Iris pigment epithelial cell (primary cell): ENCODE results near the gene APOBEC3C.
"Not testable (repeated sequence)": the region's sequence is repeated elsewhere in the genome, so short reads cannot be mapped to it uniquely, and the experiment has no call there.

Experiments
- DNase-seq: peaks from one replicate; pipeline ENCODE4 v3.0.0-alpha.2; 2011; ENCODE audit warnings: low read depth

The APOBEC3C gene

DNA sequence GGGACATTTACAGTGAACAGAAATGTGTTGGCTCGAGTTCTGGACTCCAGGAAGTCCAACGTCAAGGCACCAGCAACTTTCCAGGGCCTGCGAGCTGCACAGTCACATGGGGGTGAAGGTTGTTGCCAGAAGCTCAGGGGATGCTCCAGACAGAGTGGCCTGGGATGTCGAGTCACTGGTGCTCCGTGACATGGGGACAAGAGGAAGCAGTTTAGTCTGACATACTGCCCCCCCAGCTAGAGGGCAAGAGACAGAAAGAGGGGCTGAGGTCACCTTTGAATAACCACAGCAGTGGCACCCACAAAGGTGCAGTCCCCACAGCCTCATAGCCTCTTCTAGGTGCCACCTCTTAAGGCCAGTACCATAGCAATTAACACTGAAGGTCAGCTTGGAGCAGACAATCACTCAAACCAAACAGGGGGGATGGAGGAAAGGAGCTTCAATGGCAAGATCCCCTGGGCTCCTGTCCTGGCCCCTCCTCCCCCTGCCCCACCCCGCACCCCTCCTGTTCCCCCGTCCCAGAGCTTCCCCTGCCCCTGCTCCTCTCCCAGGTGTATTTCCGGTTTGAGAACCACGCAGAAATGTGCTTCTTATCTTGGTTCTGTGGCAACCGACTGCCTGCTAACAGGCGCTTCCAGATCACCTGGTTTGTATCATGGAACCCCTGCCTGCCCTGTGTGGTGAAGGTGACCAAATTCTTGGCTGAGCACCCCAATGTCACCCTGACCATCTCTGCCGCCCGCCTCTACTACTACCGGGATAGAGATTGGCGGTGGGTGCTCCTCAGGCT lies 10.7 kb downstream of the APOBEC3C start:
- no peak for DNase-seq

DNA sequence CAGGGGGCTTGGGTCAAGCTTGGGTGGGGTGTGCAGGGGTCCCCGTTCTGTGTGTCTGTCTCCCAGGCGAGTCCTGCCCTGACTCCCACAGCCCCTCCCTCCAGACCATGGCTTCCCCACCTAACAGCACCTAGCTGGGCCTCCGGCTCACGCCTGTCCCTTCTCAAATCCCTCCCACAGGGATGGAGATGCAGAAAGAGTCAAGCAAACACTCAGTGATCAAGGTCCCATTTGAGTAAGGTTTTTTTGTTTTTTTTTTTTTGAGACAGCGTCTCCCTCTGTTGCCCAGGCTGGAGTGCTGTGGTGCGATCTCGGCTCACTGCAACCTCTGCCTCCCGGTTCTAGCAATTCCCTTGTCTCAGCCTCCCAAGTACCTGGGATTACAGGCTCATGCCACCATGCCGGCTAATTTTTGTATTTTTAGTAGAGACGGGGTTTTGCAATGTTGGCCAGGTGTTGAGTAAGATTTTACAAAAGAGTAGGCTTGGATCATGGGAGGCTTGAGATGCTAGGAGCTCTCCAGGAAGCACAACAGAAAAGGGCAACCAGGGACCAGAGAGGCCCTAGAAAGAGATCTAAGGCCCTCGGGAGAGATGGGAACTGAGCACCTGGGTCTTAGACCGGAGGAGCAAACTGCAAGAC lies 12.6 kb downstream of the APOBEC3C start:
- no peak for DNase-seq

DNA sequence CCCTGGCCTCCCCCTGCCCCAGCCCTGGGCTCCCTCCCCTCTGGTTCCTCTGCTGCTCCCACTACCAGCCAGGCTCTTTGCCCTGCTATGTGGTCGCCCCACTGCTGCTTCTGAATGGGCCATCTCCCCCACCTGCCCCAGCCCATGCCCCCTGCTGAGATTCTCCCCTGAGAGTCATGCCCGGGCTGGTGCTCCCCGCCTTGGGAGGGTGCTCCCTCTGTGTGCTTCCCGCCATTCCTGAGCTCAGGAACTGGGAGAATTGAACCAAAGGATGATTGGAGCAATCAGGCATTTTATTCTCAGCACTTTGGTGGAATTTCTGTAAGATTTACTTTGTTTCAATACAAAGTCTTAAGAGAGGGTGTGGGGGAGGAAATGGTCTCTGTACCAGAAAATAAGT lies 13.7 kb downstream of the APOBEC3C start:
- no peak for DNase-seq

DNA sequence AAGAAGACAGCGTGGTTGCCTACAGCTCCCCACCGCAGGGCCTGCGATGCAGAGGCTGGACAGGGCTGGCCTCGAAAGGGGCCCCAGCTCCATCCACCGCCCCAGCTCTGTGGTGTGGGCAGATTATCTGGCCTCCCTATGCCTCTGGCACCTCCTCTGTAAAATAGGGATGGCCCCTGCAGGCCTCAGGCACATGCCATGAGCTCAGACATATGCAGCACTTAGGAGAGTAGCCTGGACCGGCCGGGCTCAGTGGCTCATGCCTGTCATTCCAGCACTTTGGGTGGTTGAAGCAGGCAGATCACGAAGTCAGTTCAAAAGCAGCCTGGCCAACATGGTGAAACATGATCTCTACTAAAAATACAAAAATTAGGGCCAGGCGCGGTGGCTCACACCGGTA lies 14.2 kb downstream of the APOBEC3C start:
- peak; percentile 10 for DNase-seq

DNA sequence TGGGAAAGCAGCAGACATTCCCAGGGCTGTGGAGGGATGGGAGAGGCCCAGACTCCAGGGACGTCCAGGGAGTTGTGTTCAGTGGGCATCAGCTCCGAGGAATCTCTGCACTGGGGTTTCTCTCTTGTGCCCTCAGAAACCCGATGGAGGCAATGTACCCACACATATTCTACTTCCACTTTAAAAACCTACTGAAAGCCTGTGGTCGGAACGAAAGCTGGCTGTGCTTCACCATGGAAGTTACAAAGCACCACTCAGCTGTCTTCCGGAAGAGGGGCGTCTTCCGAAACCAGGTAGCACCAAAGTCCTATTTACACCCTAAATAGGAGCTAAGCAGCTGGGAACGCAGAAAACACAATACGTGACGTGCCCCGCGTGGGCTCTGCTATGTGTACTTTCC lies 15.2 kb downstream of the APOBEC3C start:
- no peak for DNase-seq

DNA sequence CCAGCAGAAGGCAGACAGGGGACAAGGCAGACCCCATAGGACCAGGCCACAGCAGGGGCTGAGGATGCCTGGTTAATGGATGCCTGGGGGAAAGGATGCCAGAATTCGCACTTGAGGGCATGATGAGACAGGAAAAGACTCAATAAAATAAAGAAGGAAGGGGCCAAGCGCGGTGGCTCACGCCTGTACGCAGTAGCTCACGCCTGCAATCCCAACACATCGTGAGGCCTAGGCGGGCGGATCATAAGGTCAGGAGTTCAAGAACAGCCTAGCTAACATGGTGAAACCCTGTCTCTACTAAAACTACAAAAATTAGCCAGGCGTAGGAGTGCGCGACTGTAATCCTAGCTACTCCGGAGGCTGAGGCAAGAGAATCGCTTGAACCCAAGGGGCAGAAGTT lies 16.6 kb downstream of the APOBEC3C start:
- DNase-seq = no peak

DNA sequence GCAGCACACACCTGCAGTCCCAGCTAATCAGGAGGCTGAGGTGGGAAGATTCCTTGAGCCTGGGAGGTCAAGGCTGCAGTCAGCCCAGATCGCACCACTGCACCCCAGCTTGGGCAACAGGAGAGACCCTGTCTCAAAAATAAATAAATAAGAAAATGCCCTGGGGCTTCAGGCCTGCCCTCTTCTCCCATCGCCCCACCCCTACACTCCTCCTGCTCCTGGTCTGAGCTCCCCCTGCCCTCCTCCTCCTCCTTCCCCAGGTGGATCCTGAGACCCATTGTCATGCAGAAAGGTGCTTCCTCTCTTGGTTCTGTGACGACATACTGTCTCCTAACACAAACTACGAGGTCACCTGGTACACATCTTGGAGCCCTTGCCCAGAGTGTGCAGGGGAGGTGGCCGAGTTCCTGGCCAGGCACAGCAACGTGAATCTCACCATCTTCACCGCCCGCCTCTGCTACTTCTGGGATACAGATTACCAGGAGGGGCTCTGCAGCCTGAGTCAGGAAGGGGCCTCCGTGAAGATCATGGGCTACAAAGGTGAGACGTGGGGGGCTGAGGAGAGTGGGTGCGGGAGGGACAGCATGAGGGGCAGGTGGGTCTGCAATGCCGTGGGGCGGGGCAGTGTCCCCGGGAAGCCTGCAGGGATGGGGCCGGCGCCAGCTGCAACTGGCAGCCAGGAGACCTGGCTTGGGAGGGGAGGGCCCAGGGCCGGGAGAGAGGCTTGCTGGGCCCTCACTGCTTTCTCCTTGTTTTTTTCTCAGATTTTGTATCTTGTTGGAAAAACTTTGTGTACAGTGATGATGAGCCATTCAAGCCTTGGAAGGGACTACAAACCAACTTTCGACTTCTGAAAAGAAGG lies 17.6 kb downstream of the APOBEC3C start:
- not testable (repeated sequence) for DNase-seq

DNA sequence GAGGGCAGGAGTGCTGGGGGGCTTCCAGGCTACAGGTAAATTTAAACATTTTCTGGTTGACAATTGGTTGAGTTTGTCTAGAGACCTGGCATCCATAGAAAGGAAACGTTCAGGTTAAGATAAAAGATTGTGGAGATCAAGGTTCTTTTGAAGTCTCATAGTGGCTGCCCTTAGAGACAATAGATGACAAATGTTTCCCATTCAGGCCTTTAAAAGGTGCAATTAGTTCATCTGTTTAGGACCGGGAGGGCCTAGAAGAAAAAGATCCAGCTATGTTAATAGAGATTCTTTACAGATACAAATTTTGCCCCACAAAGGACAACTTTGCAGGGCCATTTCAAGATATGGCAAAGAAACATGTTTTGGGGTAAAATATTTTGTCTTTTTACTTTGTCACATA lies 23.0 kb downstream of the APOBEC3C start:
- not testable (repeated sequence) for DNase-seq

DNA sequence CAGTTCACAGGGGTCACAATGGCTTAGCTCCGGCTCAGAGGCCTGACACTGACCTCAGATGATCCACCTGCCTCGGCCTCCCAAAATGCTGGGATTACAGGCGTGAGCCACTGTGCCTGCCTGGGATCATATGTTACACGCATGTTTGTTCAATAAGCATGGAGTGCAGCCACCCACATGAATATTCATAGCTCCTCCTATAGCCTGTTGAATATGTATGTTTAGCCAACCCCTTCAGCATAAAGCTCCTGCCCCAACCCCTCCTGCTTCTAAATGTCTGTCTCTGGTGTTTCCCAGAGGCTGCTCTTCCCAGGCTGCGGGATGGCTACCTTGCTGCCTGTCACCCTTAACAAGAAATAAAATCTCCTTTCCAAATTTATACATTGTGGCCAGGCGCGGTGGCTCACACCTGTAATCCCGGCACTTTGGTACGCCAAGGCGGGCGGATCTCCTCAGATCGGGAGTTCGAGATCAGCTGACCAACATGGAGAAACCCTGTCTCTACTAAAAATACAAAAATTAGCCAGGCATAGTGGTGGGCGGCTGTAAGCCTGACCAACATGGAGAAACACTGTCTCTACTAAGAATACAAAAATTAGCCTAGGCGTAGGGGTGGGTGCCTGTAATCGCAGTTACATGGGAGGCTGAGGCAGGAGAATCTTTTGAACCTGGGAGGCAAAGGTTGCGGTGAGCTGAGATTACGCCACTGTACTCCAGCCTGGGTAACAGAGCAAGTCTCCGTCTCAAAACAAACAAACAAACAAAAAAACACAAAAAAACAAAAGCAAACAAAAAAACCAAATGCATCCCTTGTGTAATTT lies 25.5 kb downstream of the APOBEC3C start:
- DNase-seq = no peak

DNA sequence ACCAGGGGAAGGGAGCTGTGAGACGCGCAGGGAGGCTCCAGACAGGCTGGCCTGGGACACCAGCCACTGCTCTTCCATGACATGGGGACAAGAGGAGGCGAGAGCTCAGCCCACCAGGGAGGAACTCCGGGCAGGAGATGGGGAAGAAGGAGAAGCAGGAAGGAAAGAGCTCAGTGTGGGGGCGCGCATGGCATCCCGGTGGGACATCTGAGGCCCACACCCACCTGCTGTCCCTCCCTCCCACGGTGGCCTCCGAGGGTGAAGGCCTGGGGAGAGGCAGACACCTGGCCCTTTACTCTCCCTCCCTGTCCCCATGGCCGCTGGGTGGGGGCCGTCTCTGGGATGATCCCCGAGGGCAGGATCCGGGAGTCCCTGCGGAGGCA lies 26.1 kb downstream of the APOBEC3C start:
- not testable (repeated sequence) for DNase-seq

DNA sequence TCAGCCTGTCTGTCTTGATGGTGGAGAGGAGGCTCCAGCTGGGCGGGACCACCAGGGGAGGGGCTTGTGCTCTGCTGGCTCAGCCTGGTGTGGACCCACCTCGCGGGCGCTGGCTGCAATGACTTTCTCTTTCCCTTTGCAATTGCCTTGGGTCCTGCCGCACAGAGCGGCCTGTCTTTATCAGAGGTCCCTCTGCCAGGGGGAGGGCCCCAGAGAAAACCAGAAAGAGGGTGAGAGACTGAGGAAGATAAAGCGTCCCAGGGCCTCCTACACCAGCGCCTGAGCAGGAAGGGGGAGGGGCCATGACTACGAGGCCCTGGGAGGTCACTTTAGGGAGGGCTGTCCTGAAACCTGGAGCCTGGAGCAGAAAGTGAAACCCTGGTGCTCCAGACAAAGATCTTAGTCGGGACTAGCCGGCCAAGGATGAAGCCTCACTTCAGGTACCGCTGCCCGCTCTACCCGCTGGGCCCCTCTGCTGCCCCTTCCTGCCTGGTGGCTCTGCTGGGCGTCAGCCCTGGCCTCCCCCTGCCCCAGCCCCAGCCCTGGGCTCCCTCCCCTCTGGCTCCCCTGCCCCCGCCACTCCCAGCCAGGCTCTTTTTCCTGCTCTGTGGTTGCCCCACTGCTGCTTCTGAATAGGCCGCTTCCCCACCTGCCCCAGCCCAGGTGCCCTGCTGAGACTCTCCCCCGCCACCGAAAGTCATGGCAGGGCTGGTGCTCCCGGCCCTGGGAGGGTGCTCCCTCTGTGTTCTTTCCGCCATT lies 26.7 kb downstream of the APOBEC3C start, which contains the start of gene APOBEC3F:
Gene APOBEC3F, plus strand, starts transcription at position 327 of the 759 bp plus-strand sequence. Its CDS starts 97 bp downstream, at position 424.
- DNase-seq = peak; percentile 46

DNA sequence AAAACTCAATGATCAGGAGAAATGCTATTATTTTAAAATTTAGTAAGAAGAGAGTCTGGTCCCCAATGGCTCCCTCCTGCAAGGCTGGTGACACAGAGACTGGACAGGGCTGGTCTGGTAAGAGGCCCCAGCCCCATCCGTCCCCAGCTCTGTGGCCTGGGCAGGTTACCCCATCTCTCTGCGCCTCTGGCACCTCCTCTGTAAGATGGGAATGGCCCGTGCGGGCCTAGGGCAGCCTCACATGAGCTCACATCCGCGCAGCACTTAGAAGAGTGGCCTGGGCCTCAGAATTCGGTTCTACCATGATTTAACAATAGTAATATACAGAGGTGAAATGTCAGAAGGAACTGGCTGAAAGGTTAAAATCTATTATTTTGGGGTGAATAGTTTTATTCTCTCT lies 27.9 kb downstream of the APOBEC3C start:
- DNase-seq = no peak

DNA sequence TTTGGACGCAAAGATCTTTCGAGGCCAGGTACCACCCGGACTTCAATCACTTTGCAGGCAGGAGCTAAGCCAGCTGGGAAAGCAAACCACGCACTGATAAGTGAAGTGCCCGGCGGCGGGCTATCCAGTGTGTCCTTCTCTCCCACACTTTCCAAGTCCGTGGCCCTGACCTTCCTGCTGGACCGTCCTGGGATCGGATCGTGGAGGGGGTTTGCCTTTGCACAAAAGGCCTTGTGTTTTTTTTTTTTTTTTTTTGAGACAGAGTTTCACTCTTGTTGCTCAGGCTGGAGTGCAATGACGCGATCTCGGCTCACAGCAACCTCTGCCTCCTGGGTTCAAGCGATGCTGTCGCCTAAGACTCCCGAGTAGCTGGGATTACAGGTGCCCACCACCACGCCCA lies 29.0 kb downstream of the APOBEC3C start:
- DNase-seq = not testable (repeated sequence)

DNA sequence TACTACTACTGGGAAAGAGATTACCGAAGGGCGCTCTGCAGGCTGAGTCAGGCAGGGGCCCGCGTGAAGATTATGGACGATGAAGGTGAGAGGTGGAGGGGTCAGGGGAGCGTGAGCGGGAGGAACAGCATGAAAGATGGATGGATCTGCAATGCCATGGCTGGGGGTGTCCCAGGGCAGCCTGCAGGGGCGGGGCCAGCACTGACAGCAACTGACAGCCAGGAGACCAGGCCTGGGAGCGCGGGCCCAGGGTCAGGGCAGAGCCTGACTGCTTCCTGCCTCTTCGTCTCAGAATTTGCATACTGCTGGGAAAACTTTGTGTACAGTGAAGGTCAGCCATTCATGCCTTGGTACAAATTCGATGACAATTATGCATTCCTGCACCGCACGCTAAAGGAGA lies 31.1 kb downstream of the APOBEC3C start:
- not testable (repeated sequence) for DNase-seq

DNA sequence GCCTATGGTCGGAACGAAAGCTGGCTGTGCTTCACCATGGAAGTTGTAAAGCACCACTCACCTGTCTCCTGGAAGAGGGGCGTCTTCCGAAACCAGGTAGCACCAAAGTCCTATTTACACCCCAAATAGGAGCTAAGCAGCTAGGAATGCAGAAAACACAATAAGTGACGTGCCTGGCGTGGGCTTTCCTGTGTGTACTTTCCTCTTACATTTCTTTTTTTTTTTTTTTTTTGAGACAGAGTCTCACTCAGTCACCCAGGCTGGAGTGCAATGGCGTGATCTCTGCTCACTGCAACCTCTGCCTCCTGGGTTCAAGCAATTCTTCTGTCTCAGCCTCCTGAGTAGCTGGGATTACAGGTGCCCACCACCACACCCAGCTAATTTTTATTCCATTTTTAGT lies 35.4 kb downstream of the APOBEC3C start:
- DNase-seq = not testable (repeated sequence)

DNA sequence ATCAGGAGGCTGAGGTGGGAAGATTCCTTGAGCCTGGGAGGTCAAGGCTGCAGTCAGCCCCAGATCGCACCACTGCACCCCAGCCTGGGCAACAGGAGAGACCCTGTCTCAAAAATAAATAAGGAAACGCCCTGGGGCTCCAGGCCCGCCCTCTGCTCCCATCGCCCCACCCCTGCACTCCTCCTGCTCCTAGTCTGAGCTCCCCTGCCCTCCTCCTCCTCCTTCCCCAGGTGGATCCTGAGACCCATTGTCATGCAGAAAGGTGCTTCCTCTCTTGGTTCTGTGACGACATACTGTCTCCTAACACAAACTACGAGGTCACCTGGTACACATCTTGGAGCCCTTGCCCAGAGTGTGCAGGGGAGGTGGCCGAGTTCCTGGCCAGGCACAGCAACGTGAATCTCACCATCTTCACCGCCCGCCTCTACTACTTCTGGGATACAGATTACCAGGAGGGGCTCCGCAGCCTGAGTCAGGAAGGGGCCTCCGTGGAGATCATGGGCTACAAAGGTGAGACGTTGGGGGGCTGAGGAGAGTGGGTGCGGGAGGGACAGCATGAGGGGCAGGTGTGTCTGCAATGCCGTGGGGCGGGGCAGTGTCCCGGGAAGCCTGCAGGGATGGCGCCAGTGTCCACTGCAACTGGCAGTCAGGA lies 37.9 kb downstream of the APOBEC3C start:
- not testable (repeated sequence) for DNase-seq

DNA sequence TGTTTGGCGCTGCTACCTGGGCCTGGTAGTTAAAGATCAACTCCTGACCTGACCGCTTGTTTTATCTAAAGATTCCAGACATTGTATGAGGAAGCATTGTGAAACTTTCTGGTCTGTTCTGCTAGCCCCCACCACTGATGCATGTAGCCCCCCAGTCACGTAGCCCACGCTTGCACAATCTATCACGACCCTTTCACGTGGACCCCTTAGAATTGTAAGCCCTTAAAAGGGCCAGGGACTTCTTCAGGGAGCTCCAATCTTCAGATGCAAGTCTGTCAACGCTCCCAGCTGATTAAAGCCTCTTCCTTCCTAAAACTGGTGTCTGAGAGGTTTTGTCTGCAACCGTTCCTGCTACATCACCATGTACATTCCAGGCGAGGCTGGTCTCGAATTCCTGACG lies 41.6 kb downstream of the APOBEC3C start:
- DNase-seq = no peak

DNA sequence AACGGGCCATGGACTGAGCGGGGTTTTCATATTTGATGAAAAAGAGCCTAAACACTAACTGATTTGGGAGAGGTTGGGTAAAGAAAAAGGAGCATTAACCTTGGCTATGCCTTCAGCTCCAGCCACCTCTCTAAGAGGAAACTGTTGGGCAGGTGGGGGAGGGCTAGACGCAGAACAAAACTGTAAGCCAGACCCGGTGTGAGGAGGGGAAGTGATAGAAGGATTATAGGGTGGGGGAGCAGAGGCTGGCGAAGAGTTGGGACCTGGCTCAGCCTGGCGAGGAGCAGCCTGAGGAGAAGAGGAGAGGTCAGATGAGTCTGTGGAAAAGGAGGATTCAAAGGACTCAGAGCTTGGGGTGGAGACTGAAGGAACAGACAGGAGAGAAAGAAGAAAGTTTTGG lies 47.2 kb downstream of the APOBEC3C start:
- not testable (repeated sequence) for DNase-seq

DNA sequence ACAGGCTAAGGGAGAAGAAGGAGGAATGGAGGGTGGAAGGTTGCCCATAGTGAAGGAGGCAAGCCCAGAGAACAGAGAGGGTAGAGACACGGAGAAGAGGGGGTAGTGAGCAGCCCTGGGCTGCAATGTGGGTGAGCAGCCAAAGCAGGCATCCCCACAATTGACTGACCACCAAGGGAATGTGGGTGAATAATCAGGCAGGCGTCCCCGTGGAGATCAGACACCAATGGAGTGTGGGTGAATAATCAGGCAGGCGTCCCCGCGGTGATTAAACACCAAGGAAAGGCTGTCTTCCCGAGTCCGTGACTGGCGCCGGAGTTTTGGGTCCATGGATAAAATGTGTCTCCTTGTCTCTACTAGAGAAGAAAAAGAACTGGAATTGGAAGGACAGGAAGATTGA lies 47.9 kb downstream of the APOBEC3C start:
- not testable (repeated sequence) for DNase-seq

DNA sequence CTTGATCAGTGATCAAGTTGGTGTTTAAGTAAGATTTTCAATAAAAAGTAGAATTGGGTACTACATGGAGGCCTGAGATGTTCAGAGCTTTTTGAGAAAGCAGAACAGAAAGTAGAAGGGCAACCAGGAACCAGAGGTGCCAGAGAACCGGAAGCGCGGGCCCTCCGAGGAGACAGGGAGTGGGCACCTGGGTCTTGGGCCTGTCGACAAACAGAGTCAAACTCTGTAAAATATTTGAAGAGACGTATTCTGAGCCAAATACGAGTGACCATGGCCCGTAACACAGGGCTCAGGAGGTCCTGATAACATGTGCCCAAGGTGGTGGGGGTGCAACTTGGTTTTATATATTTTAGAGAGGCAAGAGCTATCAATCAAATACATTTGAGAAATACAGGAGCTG lies 49.8 kb downstream of the APOBEC3C start:
- DNase-seq = not testable (repeated sequence)
